Measurements from ENCODE around the gene TOP1.

TOP1 gene

DNA sequence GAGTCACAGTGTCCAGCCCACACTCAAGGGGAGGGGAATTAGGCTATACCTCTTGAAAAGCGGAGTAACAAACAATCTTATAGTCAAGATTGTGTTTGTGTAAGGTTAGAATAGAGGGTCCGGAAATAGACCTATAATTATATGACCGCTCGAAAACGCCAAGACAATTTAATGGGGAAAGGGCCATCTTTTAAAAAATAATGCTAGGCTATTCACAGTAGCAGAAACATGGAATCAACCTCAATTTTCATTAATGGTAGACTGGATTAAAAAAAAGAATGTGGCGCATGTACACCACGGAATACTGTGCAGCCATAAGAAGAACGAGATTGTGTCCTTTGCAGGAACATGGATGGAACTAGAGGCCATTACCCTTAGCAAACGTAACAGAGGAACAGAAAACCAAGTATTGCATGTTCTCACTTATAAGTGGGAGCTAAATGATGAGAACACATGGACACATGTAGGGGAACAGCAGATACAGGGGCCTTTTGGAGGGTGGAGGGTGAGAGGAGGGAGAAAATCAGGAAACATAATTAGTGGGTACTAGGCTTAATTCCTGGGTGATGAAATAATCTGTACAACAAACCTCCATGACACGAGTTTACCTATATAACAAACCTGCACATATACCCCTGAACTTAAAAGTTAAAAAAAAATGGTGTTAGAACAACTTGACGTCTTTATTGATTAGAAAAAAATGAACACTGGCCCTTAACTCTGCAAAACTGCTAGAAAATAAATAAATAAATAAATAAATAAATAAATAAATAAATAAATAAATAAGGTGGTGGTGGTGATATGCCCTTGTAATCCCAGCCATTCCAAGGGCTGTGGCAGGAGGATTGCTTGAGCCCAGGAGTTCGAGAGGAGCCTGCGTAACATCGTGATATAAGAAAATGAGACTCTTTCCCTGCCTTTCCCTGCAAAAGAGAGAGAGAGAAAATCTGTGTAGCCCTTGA, 30.3 kb downstream of the TOP1 start:
- DNase-seq, result no peak

DNA sequence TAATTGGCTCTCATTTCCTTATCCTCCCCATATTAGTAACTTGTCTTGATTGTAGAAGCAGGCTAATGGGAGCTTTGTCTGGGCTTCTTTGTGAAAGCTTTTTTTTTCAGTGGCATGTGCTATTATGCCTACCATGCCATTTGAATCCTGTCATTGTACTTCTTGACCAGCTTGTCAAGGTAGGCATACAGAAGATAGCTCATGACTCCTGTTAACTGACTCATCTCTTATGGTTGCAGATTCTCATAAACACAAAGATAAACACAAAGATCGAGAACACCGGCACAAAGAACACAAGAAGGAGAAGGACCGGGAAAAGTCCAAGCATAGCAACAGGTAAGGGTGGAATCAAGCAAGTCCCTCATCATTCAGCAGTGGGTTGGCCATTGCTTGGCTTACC, 32.5 kb downstream of the TOP1 start:
- DNase-seq, result no peak

DNA sequence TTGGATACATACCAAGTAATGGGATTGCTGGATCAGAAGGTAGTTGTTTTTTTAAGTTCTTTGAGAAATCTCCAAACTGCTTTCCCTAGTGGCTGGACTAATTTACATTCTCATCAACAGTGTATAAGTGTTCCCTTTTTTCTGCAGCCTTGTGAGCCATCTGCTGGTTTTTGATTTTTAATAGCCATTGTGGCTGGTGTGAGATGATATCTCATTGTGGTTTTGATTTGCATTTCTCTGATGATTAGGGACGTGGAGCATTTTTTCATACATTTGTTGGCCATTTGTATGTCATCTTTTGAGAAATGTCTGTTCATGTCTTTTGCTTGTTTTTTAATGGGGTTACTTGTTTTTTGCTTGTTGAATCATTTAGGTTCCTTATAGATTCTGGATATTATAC, 34.8 kb downstream of the TOP1 start:
- peak; percentile 78 for DNase-seq

DNA sequence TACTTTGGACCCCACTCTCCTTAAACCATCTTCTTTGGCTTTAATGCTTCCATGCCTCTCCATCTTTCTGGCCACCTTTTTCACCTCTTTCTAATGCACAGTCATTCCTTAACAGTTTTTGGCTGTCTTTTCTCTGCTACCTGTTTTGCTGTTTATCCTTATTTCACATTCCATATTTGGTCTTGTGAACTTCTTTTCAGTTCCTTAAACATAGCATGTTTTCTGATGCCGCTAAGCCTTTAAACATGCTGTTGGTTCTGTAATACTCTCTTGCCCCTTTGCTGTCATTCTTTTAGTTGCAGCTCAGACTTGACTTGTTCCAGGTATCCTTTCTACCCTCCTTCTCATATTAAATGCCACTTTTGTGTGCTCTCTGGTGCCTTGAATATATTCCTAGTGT, 35.8 kb downstream of the TOP1 start:
- DNase-seq, result no peak

DNA sequence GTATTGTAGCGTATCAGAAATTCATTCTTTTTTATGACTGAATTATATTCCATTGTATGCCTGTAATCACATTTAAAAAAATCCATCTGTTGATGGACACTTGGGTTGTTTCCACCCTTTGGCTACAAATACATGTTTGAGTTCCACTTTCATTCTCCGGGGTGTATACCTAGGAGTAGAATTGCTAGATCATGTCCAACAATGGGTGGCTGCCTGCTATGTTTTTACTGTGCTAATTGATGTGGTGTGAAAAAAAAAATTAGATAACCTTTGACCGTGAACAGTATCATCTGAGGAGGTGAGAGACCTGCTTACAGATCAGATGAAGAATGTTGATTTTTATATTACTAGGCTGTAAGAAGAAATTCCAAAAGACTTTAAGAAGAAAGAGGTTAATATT, 37.1 kb downstream of the TOP1 start:
- no peak for DNase-seq

DNA sequence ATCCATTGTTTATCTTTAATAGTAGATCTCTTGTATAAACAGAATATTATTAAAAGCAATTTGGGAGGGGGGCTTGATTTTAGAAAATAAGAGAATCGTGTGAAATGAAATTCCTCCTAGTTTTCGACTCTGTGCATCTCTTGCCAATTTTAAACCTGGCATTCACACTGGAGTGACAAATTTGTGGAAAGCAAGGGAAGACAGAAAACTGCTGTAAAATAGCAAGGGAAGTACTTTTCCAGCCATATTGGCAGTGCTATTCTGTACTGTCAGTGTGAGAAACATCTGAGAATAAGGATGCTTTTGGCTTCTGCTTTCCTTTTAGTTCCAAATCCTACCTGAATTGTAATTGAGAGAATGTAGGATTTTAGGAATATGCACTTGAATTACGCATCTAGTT, 40.2 kb downstream of the TOP1 start:
- no peak for DNase-seq

DNA sequence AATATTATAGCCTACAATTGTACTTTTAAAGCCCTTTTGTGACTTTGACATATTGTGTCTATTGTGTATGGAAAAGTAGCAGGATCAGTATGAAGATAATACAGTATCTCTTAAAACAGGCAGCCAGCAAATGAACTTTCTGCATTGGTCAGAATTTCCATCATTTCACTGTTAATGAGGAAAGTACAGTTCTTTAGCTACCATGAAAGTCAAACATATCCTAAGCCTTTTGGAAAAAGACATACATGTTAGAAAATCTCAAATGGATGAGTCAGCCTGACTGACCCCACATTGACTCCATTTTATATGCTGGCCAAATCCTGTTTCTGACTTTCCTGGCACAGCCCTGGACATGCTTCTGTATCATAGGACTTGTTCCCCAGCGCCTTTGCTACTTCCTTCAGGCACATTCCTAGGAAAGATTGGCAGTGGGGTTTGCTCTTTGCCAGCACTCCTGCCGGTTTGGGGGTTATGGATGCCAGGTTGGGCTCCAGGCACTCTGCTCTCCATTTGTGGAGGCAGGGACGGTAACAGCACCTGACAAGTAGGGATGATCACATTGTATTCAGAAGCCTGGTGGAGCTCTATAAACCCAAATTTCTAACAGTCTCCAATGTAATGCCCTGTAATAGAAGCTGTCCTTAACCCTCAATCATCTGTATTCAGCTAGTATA, 43.7 kb downstream of the TOP1 start:
- DNase-seq, result peak; percentile 28

DNA sequence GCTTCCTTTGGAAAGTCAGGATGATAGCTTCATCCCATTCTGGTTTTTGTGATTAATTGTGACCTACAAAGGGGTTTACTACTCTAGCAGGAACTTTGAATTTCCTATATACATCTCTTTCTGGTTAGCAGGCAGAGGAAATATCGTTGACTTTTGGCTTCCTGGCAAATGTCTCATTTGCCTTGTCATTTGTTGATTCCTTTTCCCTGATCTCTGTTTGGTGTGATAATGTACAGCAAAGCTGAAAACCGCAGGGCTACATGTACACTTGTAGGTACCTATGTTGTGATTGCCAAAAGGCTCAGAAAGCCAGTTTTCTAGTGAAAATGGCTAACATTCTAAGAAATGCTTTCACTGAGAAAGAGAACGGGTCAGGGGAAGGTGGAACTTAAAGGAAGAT, 44.3 kb downstream of the TOP1 start:
- DNase-seq, result peak; percentile 69

DNA sequence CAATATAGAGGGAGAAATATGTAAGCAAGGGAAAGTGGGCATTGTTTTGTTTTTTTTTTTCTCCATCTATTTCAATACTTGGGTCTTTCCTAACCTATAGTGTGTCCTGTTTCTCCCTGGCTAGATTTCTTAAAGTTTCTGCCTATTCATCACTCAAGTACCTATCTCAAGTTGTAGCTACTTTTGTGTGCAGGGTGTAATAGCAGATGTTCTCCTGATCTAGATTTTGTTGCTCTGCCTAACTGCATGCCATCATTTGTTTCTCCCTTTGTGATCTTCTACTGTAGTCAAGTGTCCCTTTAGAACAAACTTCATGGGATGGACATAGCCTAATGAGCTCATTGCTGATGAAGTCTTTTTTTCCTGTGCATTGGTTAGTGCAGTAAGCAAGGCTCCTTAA, 45.8 kb downstream of the TOP1 start:
- DNase-seq, result peak; percentile 23

DNA sequence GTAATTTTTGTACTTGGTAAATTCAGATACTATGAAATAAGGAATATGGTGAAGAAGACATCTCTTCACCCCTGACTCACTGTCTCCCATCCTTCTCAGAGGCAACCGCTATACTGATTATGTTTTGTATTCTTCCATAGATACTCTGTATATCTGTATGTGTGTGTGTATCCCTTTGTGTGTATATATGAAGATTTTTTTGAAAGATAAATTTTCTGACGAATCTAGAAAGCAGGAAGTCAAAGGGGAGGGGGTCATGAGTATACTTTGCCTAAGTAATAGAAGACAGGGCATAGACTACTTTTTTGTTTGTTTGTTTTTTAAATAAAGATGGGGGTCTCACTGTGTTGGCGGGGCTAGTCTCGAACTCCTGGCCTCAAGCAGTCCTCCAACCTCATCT, 48.2 kb downstream of the TOP1 start:
- DNase-seq, result no peak

DNA sequence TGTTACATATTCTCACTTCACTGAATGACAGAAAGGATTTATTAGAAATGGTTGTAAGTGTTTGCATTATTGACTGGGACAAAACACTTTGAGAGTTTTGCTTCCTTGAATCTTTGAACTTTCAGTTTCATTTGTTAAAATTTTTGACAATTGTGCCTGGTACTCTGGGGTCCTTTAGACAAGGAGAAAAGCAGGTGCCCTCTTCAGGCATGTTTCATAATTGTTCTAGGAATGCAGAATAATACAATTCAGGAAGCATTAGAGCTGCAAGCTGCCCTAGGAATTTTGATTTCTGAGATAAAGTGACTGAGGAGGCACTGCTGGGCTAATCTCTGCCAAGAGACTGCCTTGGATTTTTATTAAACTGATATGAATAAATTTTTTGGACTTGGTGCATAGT, 49.7 kb downstream of the TOP1 start:
- peak; percentile 56 for DNase-seq

DNA sequence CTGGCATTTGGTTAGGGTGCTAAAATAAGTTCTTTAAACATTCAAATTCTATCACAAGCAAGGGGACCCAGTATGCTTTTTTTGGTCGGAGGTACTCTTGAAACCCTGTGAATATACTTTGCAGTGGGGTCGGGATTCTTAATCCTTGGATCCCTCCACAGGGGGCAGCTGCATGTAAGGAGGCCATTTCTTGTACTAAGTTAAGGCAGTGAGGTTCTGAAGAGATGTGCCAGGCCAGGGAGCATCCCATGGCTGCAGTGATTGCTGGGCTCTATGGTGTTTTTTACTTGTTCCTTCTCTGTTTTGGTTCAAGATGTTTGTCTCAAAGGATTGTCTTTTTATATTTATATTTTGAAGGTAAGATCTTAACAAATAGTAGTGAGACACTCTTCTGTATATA, 50.4 kb downstream of the TOP1 start:
- no peak for DNase-seq

DNA sequence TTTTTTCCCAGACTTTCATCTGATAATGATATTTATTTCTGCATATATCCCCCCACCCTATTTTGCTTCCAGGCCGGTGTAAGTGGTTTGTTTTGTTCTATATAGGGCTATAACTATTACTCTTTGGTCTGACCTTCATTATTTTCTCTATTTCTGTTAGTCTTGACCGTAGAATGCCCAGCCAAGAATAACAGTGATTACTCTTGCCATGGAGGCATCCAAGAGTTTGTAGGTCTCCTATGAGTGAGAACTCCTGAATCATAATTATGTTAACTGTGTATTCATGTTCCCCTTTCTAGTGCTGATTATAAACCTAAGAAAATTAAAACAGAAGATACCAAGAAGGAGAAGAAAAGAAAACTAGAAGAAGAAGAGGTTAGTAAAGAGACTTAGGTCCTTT, 52.2 kb downstream of the TOP1 start:
- no peak for DNase-seq

DNA sequence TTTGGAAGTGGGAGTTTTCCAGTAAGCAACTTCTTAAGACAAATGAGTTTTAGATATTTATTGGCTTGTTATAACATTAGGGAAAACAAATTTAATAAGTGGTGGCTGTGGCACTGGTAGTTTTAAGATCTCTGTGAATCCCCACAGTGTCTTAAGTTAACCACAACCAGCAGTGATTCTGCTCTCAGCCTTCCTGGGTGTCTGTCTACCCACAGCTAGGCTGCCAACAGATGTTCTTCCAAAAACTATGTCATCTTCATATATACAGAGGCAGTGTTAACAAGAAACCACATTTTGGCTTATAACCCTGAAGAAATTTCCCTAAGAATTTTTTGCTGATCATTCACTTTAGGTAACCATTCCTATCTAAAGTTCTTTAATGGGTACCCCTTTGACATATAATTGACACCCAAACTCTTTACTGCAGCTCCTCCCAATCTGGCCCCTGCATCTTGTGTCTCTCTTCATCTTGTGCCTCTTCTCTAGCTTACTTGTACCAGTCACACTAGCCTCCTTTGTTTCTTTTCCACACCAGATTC, 52.7 kb downstream of the TOP1 start:
- DNase-seq, result no peak

DNA sequence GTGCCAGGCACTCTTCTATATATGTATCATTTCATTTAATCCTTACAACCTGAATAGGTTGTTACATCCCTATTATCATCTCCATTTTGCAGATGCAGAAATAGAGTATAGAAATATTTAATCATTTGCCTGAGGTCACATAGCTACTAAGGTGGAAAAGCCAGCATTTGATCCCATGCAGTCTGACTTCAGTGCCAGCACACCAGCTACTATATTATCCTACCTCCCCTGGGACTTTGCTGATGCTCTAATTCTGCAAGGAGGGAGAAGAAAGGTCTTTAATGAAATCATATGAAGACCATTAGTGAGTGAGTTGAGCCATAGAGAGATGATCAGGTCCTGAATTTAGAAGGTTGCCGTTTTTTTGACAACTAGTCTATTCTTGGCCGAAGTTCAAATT, 53.7 kb downstream of the TOP1 start:
- DNase-seq, result no peak

DNA sequence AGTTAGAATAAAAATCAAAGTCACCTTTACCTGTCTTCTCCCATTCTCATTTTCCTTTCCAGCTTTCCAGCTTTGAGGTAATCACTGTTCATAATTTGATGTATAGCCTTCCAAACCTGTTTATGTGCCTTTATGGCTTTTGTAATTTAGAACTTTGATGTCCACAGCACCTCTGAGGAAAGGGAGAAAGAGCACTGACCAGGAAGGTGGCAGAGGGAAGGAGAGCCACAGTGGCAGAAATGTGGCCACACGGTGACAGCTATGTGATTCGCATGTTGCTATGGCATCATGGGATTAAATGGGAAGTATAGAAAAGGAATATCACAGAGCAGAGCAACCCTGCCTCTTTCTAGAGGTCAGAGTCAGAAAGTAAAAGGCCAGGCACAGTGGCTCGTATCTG, 57.0 kb downstream of the TOP1 start:
- DNase-seq, result no peak

DNA sequence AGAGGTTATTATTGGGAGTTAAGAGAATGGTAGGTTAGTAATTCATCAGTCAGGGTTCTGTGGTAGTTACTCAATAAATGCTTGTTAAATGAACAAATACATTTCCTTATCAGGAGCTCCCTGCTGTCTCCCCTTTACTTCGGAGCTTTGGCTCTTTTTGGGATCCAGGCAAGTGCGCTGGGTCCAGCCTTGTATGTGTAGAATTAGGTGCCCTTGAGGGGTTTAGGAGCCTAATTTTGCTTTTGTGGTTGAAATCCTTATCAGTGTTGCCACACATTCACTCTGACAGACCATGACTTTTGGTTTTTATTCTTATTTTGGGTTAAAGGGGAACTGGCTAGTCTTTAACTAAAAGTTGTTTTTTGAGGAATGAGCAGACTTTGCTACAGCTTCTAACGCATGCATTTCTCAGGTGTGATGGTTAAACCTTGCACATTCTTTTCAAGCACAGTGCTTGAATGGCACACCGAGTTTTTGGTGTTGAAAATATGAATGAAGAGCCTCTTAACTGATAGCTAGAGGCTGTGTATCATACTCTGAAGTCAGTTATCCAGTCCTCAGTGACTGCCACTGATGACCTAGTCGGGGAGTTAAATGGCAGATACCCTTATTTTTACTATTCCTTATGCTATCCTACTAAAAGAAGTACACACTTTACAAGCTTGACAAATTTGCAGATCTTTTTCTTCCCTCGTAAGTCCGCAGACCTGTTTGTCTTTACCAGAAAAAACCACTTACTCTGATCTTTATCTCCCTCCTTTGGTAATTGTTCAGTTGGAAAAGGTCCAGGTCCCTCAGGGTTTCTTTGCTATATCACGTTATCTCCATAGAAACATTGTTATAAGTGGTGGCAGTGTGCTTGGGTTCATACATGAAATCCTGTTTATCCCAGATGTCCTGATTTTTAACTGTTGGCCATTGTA, 58.0 kb downstream of the TOP1 start:
- DNase-seq, result peak; percentile 94

DNA sequence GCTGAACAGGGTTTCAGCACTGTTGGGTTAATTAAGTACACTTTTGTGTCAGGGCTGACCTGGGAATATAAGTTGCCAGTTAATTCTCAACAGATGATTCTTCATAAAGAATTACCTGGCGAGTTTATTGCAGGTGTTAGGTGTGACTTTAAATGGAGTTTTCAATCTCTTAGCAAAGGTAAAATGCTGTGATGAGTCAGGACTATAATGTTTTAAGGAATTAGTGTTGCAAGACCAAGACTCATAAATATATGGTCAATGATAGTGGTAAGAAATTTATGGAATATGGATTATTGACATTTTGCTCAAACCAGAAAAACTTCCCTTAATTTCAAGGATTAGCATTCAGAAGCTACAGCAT, 58.7 kb downstream of the TOP1 start:
- DNase-seq, result no peak

DNA sequence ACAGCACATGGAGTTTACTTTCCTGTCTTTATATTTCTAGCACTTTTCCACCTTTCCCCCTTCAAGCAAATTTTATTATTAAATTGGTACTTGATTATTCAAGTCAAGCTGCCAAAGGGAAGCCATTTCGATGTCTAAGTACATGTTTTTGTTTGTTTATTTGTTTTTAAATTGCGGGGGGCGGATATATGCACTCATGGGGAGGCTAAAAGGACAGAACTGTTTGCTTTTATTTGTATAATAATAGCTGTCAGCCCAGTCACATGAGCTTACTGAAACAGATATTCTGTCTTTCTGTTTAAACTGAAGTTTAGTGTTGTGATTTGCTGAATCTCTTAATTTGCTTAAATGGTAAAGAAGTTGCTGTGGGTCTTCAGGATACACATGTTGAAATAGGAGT, 59.2 kb downstream of the TOP1 start:
- no peak for DNase-seq

DNA sequence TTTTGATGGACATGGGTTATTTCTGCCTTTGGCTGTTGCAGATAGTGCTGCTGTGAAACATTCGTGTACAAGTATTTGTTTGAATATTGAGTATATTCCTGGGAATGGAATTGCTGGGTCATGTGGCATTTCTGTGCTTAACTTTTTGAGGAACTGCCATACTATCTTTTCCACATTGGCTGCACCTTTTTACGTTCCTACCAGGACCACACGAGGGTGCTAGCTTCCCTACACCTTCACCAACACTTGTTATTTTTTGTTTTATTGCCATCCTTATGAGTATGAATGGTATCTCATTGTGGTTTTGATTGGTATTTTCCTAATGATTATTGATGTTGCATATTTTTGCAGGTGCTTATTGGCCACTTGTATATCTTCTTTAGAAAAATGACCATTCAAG, 60.9 kb downstream of the TOP1 start:
- peak; percentile 20 for DNase-seq

DNA sequence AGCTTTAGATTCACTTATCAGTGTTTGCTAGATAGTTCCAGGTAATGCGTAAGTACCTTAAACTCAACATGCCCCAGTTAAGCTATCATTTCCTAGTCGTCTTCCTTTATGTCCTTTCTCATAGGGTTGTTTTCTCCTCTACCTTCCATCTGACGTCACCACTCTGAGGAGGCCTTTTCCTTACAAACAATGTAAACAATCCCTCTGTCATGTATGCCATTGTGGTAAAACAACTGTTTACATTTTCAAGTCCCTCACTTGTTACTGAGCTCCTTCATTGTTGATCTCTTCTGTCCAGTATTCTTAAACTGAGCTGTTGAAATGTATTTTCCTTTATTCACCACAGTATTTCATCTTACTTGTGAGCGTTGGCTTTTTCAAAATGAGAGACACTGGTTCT, 63.3 kb downstream of the TOP1 start:
- no peak for DNase-seq

DNA sequence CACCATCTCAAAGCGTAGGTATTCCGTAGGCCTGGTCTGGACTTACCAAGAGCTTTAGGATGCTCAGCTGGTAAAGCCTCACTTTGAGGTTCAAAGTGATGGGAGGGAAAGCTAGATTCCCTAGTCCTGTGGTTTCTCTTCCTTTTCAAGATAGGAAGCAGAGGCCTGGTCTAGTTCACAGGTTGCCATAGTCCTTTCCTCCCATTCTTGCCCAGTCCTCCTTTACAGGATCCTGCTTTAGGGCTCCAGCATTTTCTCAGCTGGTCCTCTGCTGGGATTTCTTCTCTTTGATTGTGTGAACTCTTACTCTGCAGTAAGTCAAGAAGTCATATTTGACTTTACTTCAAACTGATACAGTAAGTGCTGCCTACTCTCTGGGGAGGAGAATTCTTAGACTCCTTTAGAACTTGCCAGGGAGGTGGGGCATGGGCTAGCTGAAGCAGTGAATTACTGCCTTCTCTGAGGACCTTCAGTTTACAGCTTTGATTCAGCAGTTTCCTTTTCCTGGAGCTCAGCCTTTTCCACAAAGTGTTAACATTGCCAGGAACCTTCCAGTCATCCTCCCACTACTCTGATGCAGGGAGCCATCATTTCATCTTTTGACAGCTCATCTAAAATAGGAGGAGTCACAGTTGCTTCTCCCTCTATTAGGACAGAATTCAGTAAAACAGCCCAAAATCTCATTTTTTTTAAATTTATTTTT, 65.9 kb downstream of the TOP1 start:
- DNase-seq, result no peak
